GM19193 (cell line): Measurements from ENCODE around the gene SNAPC5.
A peak's percentile ranks its signal among the peaks of the same experiment; 100 is the strongest.

ENCODE experiments used
- POLR2A ChIP-seq: IDR thresholded peaks from 4 replicates; pipeline ENCODE4 v1.6.1; 2011; ENCODE audit not compliant: insufficient read depth, insufficient read length; ENCODE audit errors: extremely low read depth

The SNAPC5 gene, protein sequence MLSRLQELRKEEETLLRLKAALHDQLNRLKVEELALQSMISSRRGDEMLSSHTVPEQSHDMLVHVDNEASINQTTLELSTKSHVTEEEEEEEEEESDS

GRCh38 chr15:66497502-66498455, at the start of gene SNAPC5:
TSS of gene SNAPC5 (minus strand) at chr15:66497762. CDS start at chr15:66497731, 31 bp downstream.
- TF ChIP-seq POLR2A = peak; percentile 83

GRCh38 chr15:66545255-66545654, 47.7 kb upstream of the SNAPC5 start:
- TF ChIP-seq POLR2A = no peak

- no peak for TF ChIP-seq POLR2A
These were observed 45.3 kb upstream of the SNAPC5 start for GRCh38 chr15:66542896-66543295.

DNA sequence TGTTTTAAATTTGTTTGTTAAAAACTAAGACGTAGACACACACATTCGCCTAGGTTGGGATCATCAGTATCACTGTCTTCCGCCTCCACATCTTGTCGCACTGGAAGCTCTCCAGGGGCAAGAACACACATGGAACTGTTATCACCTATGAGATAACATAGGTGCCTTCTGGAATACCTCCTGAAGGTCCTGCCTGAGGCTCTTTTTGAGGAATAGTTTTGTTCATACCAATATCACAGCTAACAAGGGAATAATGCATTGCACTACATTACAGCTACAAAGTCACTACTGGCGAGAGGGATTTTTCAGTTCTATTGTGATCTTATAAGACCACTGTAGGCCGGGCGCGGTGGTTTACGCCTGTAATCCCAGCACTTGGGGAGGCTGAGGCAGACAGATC, 37.5 kb upstream of the SNAPC5 start:
- no peak for TF ChIP-seq POLR2A

GRCh38 chr15:66524838-66525237, 27.3 kb upstream of the SNAPC5 start:
- TF ChIP-seq POLR2A = no peak

GRCh38 chr15:66523926-66524325, 26.4 kb upstream of the SNAPC5 start:
- no peak for TF ChIP-seq POLR2A

- no peak for TF ChIP-seq POLR2A
These were observed 18.4 kb upstream of the SNAPC5 start for GRCh38 chr15:66515901-66516322.

- no peak for TF ChIP-seq POLR2A
These were observed 17.0 kb upstream of the SNAPC5 start for GRCh38 chr15:66514586-66514985.

- no peak for TF ChIP-seq POLR2A
These were observed 10.8 kb upstream of the SNAPC5 start for GRCh38 chr15:66508293-66508883.

- TF ChIP-seq POLR2A = no peak
These were observed 8.3 kb upstream of the SNAPC5 start for GRCh38 chr15:66505818-66506217.

- TF ChIP-seq POLR2A = peak; percentile 52
These were observed 7.9 kb upstream of the SNAPC5 start for GRCh38 chr15:66505430-66505811.

- peak; percentile 97 for TF ChIP-seq POLR2A
These were observed 7.2 kb upstream of the SNAPC5 start, which contains the start of the genes RPL4 and ZWILCH for GRCh38 chr15:66504563-66505429. TSS of gene RPL4 (minus strand) at chr15:66504855. CDS start at chr15:66504790, 65 bp downstream. TSS of gene ZWILCH (plus strand) at chr15:66505326. CDS start at chr15:66505339, 13 bp downstream.

DNA sequence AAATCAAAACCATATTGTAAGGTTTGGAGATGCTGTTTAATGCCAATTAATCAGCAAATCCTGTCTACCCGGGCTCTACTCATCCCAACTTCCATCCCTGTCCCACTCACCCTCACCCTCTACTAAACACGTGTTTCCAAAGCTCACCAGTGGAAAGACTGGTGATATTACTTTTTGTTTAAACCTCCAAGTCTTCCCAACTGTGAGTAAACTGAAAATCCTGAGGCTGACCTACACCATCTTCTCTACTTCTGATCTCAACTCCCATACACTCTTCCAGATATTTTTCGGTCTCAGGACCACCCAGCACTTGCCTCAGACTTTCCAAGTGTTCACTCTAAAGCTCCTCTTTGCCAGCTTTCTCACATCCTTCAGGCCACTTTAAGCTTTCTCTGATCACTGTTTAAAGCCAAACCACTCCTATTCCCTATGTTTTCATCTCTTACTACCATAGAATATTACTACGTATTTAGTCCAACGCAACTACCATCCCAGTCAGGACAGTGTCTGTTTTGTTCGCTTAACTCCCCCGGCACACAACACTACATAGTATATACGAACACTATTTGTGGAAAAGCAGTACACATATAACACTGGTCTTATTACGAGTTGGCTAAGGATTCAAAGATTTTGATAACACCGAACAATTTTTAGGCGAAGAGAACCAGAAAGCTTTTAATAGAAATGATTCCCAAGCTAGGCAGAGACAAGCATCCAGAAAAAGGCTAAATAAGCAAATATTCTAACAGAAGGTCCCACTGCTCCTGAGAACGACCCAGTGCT, 6.4 kb upstream of the SNAPC5 start:
- no peak for TF ChIP-seq POLR2A

DNA sequence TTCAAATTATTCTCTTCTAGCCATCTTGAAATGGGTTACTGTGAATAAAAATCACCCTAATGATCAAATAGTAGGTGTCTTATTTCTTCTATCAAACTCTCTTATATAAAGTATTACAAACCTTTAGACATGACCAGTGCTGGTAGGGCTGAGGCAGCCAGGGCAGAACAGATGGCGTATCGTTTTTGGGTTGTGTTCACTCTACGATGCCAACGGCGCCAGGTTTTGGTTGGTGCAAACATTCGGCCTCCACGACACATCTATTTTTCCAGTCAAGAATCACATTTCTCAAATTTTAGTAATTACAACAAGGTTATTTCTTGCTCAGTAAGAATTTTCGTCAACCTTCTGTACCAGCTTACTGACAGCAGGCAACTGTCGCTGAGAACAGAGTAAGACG, 4.9 kb upstream of the SNAPC5 start:
- TF ChIP-seq POLR2A = no peak
